K562 (cell line): ENCODE data around the gene NMT2. TPM values are rescaled to one million over a fixed set of nuclear protein-coding genes. Genes with fewer than 3 reads are reported as not detected.

Experiments used
- ATAC-seq: fragments of 200-7000 bp; cut with Tn5 transposase; 3 replicates; pipeline ENCODE4 v1.9.1; 2020; ENCODE audit warnings: moderate library complexity
- BruUV-seq: library from RNA; stranded (reverse); fragments of 400-500 nt; replicated peaks from 2 replicates; lab custom pipeline; 2021; lab: Mats Ljungman, UMichigan
- CTCF ChIA-PET: fragments of 300-600 bp; formaldehyde crosslinking; extraction: SDS; loops from one replicate; lab custom pipeline; 2021; ENCODE audit warnings: low intra/inter-chr PET ratio; lab: Yijun Ruan, JAX
- POLR2A ChIA-PET: fragments of 300-600, 350-650 bp; sonication (Branson Sonifier 250); formaldehyde crosslinking; extraction: SDS; loops from one replicate; lab custom pipeline; 2021; ENCODE audit warnings: antibody characterized with exemption, inconsistent platforms; lab: Yijun Ruan, JAX
- DNase-seq, 4 experiments: peaks; one replicate each; pipeline versions ENCODE4 v3.0.0 to v3.0.0-alpha.2; 2011 to 2018; ENCODE audit warnings: low spot score in 3 of 4, mixed read lengths in 3 of 4; ENCODE audit errors: extremely low read depth in 1 of 4
- FAIRE-seq: peaks from 2 replicates; lab custom pipeline; 2011; peaks lifted over from hg19 to GRCh38; lab: Jason Lieb, UNC
- H2AFZ ChIP-seq: 2 replicates; pipeline ENCODE4 v1.6.0; 2011; ENCODE audit warnings: low read depth, low read length, control low read depth, inconsistent platforms
- H3K27ac ChIP-seq: fragments of 200-600 bp; 3 replicates; pipeline ENCODE4 v1.8.0; 2011; ENCODE audit warnings: low read depth, mild to moderate bottlenecking, control low read depth, inconsistent platforms, low read length, moderate library complexity, mixed read lengths; ENCODE audit errors: extremely low read depth
- H3K27me3 ChIP-seq, 2 experiments: fragments of 300-600 bp in 1 of 2; 2 replicates in 1 of 2; 3 replicates in 1 of 2; pipeline versions ENCODE4 v1.6.0 to v1.8.0; 2011; ENCODE audit warnings: inconsistent platforms in 2 of 2, low read length in 2 of 2, mild to moderate bottlenecking in 1 of 2, mixed read lengths in 1 of 2, moderate library complexity in 1 of 2; ENCODE audit not compliant: control insufficient read depth in 2 of 2, insufficient read depth in 2 of 2
- H3K36me3 ChIP-seq: fragments of 300-600 bp; 3 replicates; pipeline ENCODE4 v1.8.0; 2011; ENCODE audit warnings: mild to moderate bottlenecking, low read length, inconsistent platforms; ENCODE audit not compliant: control insufficient read depth, insufficient read depth
- H3K4me1 ChIP-seq, 2 experiments: fragments of 200-600 bp in 1 of 2; replicated peaks in 1 of 2; 2 replicates in 1 of 2; 3 replicates in 1 of 2; pipeline versions ENCODE4 v1.5.1 to v1.8.0; 2011; ENCODE audit warnings: inconsistent platforms in 2 of 2, low read length in 2 of 2, mild to moderate bottlenecking in 1 of 2, mixed read lengths in 1 of 2, moderate library complexity in 1 of 2; ENCODE audit not compliant: control insufficient read depth in 2 of 2, insufficient read depth in 2 of 2
- H3K4me2 ChIP-seq: 2 replicates; pipeline ENCODE4 v1.6.1; 2011; ENCODE audit warnings: low read length, control low read depth, inconsistent platforms, mixed read lengths; ENCODE audit not compliant: insufficient read depth
- H3K4me3 ChIP-seq: fragments of 200-600 bp; sonication (generic), shearing (Covaris generic); 2 replicates; pipeline ENCODE4 v1.5.1; 2016; ENCODE audit warnings: control low read depth, inconsistent platforms
- H3K79me2 ChIP-seq: fragments of 200-600 bp; 3 replicates; pipeline ENCODE4 v1.8.0; 2011; ENCODE audit warnings: low read length, inconsistent platforms; ENCODE audit not compliant: control insufficient read depth, insufficient read depth
- H3K9ac ChIP-seq, 2 experiments: 2 replicates each; pipeline versions ENCODE4 v1.6.0 to v1.6.1; 2011; ENCODE audit warnings: low read depth in 2 of 2, low read length in 2 of 2, control low read depth in 1 of 2, inconsistent platforms in 1 of 2, mild to moderate bottlenecking in 1 of 2, mixed read lengths in 1 of 2; ENCODE audit not compliant: insufficient read depth in 1 of 2
- H3K9me1 ChIP-seq: one replicate; pipeline ENCODE4 v1.6.0; 2011; ENCODE audit warnings: inconsistent platforms, mild to moderate bottlenecking, low read length, moderate library complexity; ENCODE audit not compliant: control insufficient read depth, insufficient read depth
- H3K9me3 ChIP-seq: replicated peaks from 2 replicates; pipeline ENCODE4 v1.5.1; 2011; ENCODE audit warnings: low read depth, low read length, inconsistent platforms; ENCODE audit not compliant: control insufficient read depth, insufficient read depth
- H4K20me1 ChIP-seq: replicated peaks from 2 replicates; pipeline ENCODE4 v1.6.1; 2011; ENCODE audit warnings: low read length, inconsistent platforms, mixed read lengths; ENCODE audit not compliant: control insufficient read depth, insufficient read depth
- ATF7 ChIP-seq: fragments of 450-650 bp; IDR thresholded peaks from 2 replicates; pipeline ENCODE4 v1.7.1; 2014; ENCODE audit warnings: mild to moderate bottlenecking, moderate library complexity
- CBFB ChIP-seq: sonication (generic); formaldehyde crosslinking; IDR thresholded peaks from 2 replicates; pipeline ENCODE4 v1.4.0; 2020; ENCODE audit warnings: mild to moderate bottlenecking, missing genetic modification reagents
- CXXC5 ChIP-seq: fragments of 250-450 bp; sonication (Bioruptor Pico); IDR thresholded peaks from 2 replicates; pipeline ENCODE4 v1.8.0; 2022; ENCODE audit warnings: inconsistent platforms, mild to moderate bottlenecking, moderate library complexity
- MECOM ChIP-seq: fragments of 250-450 bp; sonication (Bioruptor Pico); IDR thresholded peaks from 2 replicates; pipeline ENCODE4 v1.8.0; 2022; ENCODE audit warnings: inconsistent platforms
- MLX ChIP-seq, 2 experiments: fragments of 450-650 bp in 1 of 2; sonication (generic) in 1 of 2; formaldehyde crosslinking; conservative IDR thresholded peaks; 2 replicates each; pipeline versions ENCODE4 v1.4.0 to v1.8.1; 2020 to 2022; ENCODE audit warnings: mild to moderate bottlenecking in 1 of 2, missing genetic modification reagents in 1 of 2
- NCOA2 ChIP-seq, 2 experiments: fragments of 450-650 bp; IDR thresholded peaks; 2 replicates each; pipeline ENCODE4 v1.6.1; 2018; ENCODE audit warnings: mild to moderate bottlenecking in 2 of 2, moderate library complexity in 1 of 2; ENCODE audit not compliant: partially characterized antibody in 2 of 2
- PKNOX1 ChIP-seq: fragments of 450-650 bp; IDR thresholded peaks from 2 replicates; pipeline ENCODE4 v1.6.1; 2016
- POLR2H ChIP-seq: IDR thresholded peaks from 2 replicates; pipeline ENCODE4 v1.6.1; 2016; ENCODE audit warnings: missing genetic modification characterization, low read depth, mild to moderate bottlenecking, control low read depth, missing compliant biosample characterization, moderate library complexity
- POU5F1 ChIP-seq: fragments of 150-350 bp; IDR thresholded peaks from 2 replicates; pipeline ENCODE4 v1.6.1; 2014; ENCODE audit warnings: borderline replicate concordance, low read length, low read depth, mild to moderate bottlenecking; ENCODE audit not compliant: partially characterized antibody
- PPARD ChIP-seq: fragments of 250-450 bp; sonication (Bioruptor Pico); IDR thresholded peaks from 2 replicates; pipeline ENCODE4 v1.8.0; 2022; ENCODE audit warnings: inconsistent platforms, mild to moderate bottlenecking, moderate library complexity
- PTBP1 ChIP-seq: fragments of 200-400 bp; formaldehyde crosslinking; IDR thresholded peaks from 2 replicates; pipeline ENCODE4 v1.6.1; 2017; ENCODE audit warnings: low read depth, low read length
- PTTG1 ChIP-seq: fragments of 450-650 bp; IDR thresholded peaks from 2 replicates; pipeline ENCODE4 v1.6.1; 2016; ENCODE audit warnings: low read depth, mild to moderate bottlenecking, missing genetic modification characterization, missing compliant biosample characterization
- TAF15 ChIP-seq: fragments of 200-400 bp; formaldehyde crosslinking; IDR thresholded peaks from 2 replicates; pipeline ENCODE4 v1.6.1; 2017; ENCODE audit warnings: mild to moderate bottlenecking, low read depth, low read length, moderate library complexity
- TAF7 ChIP-seq: fragments of 450-650 bp; IDR thresholded peaks from 2 replicates; pipeline ENCODE4 v1.6.1; 2016; ENCODE audit warnings: missing genetic modification characterization, missing compliant biosample characterization
- TCF15 ChIP-seq: fragments of 250-450 bp; sonication (Bioruptor Pico); IDR thresholded peaks from 2 replicates; pipeline ENCODE4 v1.8.0; 2022; ENCODE audit warnings: moderate library complexity, mild to moderate bottlenecking, inconsistent platforms
- THRA ChIP-seq: fragments of 450-650 bp; IDR thresholded peaks from 2 replicates; pipeline ENCODE4 v1.6.1; 2017; ENCODE audit warnings: mild to moderate bottlenecking, moderate library complexity
- TRIM25 ChIP-seq: fragments of 450-650 bp; IDR thresholded peaks from 2 replicates; pipeline ENCODE4 v1.7.0; 2016; ENCODE audit warnings: borderline replicate concordance
- ZNF165 ChIP-seq: fragments of 250-450 bp; sonication (Bioruptor Pico); IDR thresholded peaks from 2 replicates; pipeline ENCODE4 v1.4.0; 2020; ENCODE audit warnings: borderline replicate concordance
- ZNF263 ChIP-seq: sonication (generic); formaldehyde crosslinking; IDR thresholded peaks from 2 replicates; pipeline ENCODE4 v1.8.0; 2022; ENCODE audit warnings: mild to moderate bottlenecking, missing genetic modification reagents, borderline replicate concordance
- ZNF77 ChIP-seq: fragments of 250-450 bp; sonication (Bioruptor Pico); IDR thresholded peaks from 2 replicates; pipeline ENCODE4 v1.5.0; 2020
- WGBS: fragments of 100-300 bp; shearing (Covaris generic); methylation state at CpG from one replicate; pipeline ENCODE4 v1.1.6; 2016; ENCODE audit warnings: low coverage, mixed read lengths; ENCODE audit not compliant: insufficient coverage; ENCODE audit errors: missing lambda C conversion rate; 5-methylcytosine and 5-hydroxymethylcytosine counted together
- in situ Hi-C: fragments of 300-500 bp; cut with MboI; formaldehyde crosslinking; loops from 4 replicates; pipeline ENCODE4 v1.15.0; 2018; ENCODE audit warnings: inconsistent platforms, mixed read lengths
- intact Hi-C: fragments of 100-400 bp; cut with micrococcal nuclease; formaldehyde crosslinking; loops from 2 replicates; pipeline ENCODE4 v1.14.2; 2022
- polyA plus RNA-seq, 8 experiments: library from polyadenylated mRNA; depleted of rRNA in 4 of 8; stranded (reverse) in 5 of 8; unstranded in 3 of 8; fragments of >200 nt; fragmentation: Nextera tagmentation in 2 of 8; fragmentation: Illumina TruSeq in 1 of 8; extraction: Ambion mirVana in 2 of 8; extraction: Trizol in 1 of 8; gene quantifications; 2 replicates each; pipeline versions ENCODE4 v1.2.1 to v1.2.3, GENCODE V29; 2011 to 2014; ENCODE audit warnings: inconsistent platforms in 1 of 8, missing spikeins in 1 of 8
- total RNA-seq, 7 experiments: library from RNA; depleted of rRNA in 6 of 7; stranded (reverse); fragments of >200 nt in 6 of 7; fragmentation: Illumina TruSeq in 2 of 7; extraction: Trizol in 2 of 7; gene quantifications; 2 replicates each; pipeline versions ENCODE4 v1.2.1 to v1.2.3, GENCODE V29; 2011 to 2021; ENCODE audit warnings: low replicate concordance in 1 of 7

The NMT2 gene
- total and polyA plus RNA-seq, 9 of the 15 experiments (the other 6 are each of a cell fraction or from before 2014, with no cell fraction given): 5.2 to 15.9 (median 10.8) TPM

GRCh38 chr10:15216700-15217099 is 48.2 kb upstream of the NMT2 start:
- Histone ChIP-seq H2AFZ (no peak overlapping the region), H3K4me3 (no peak overlapping the region), H3K9me1 (no peaks in the 10 kb centered on the region), H3K79me2 (no peaks in the 10 kb centered on the region), H3K36me3 (no peaks in the 10 kb centered on the region), H3K27ac (no peak overlapping the region), H3K4me1 (no peaks in the 10 kb centered on the region), H3K4me2 (no peak overlapping the region), H3K9ac (no peak overlapping the region), H4K20me1 (no peaks in the 10 kb centered on the region), H3K9me3 (no peaks in the 10 kb centered on the region), H3K27me3 (peaks cover 0 to 34% of the 10 kb centered on the region in 2 experiments; a peak in 3 of 5 replicates)
- no peak for TF ChIP-seq CXXC5 (CRISPR knock-in tag)
- TF ChIP-seq POU5F1: no peak
- TF ChIP-seq MECOM (CRISPR knock-in tag): no peak
- TF ChIP-seq THRA: no peak
- no peak for TF ChIP-seq PKNOX1
- no peak for TF ChIP-seq ZNF165 (CRISPR knock-in tag)
- TF ChIP-seq TCF15 (CRISPR knock-in tag): no peak
- no peak for TF ChIP-seq ATF7
- no peak for TF ChIP-seq TAF7 (tag)
- no peak for TF ChIP-seq ZNF263
- no peak for TF ChIP-seq TRIM25
- no peak for TF ChIP-seq TAF15
- TF ChIP-seq PTTG1 (tag): no peak
- TF ChIP-seq CBFB (CRISPR knock-in tag): no peak
- no peak for TF ChIP-seq POLR2H (tag)
- TF ChIP-seq NCOA2 (IDR thresholded peaks at IDR 0.05; ENCODE audit: partially characterized antibody in 2 of 2): no peak
- TF ChIP-seq ZNF77: no peak
- TF ChIP-seq PTBP1: no peak
- TF ChIP-seq PPARD (CRISPR knock-in tag): no peak
- no peak for TF ChIP-seq MLX (CRISPR knock-in tag; conservative IDR thresholded peaks at IDR 0.05)
- BruUV-seq: no TSS peak
- intact Hi-C loops: no loop called here
- 54% methylated on average over 6 of the region's 6 CpGs for WGBS
- POLR2A ChIA-PET: no interaction called here
- in situ Hi-C loops: no loop called here
- FAIRE-seq (no peak), DNase-seq (no peak), ATAC-seq (no peak)
- CTCF ChIA-PET: no interaction called here
